Measurements from ENCODE around the gene DNAAF3. TPM values are rescaled to one million over a fixed set of nuclear protein-coding genes. Genes with fewer than 3 reads are reported as not detected.
A peak's percentile ranks its signal among the peaks of the same experiment; 100 is the strongest.

DNAAF3 gene
- total RNA-seq, 1 donor from 2014 or later, result 1.5 TPM

DNA sequence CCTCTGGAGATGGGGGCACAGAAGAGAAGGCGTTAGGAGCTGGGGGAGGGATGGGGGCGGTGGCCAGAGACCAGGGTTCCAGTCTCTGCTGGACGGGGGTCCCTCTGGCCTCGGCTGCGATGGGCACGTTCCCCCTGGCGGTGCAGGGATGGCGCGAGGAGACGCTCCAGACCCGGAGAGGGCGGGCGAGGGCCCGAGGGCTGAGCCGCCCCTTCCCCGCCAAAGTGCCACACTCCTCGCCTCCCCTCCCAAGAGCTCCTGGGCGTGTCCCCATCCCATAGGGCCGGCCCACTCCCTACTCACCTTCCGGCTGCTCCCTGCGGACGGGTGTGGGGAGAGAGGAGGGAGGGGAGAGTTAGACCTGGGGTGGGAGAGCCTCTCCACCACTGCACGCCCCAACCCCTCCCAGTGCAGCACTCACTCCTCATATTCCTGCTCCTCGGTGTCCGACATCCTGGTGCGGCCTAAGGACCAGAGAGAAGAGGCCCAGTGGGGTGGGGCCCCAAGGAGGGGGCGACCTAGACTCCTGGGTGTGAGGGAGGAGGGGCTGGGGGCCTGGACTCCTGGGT lies 19.6 kb downstream of the DNAAF3 start:
- H3K4me3 Mint-ChIP-seq (ENCODE audit: unreplicated experiment), result no peak overlapping the region
- H3K27me3 Mint-ChIP-seq (ENCODE audit: unreplicated experiment), result peaks cover 51% of the 10 kb centered on the region
- DNase-seq (ENCODE audit: extremely low spot score, unreplicated experiment), result no peak

GRCh38 chr19:55146078-55146704 lies 20.2 kb downstream of the DNAAF3 start:
- Mint-ChIP-seq H3K27ac (ENCODE audit: unreplicated experiment) (no peak overlapping the region), H3K4me1 (ENCODE audit: unreplicated experiment) (peaks cover 5% of the 10 kb centered on the region), H3K27me3 (ENCODE audit: unreplicated experiment) (peaks cover 53% of the 10 kb centered on the region), H3K4me3 (ENCODE audit: unreplicated experiment) (no peak overlapping the region), H3K9me3 (ENCODE audit: unreplicated experiment) (no peaks in the 10 kb centered on the region), H3K36me3 (ENCODE audit: unreplicated experiment) (no peaks in the 10 kb centered on the region)
- peak; percentile 53 for TF ChIP-seq CTCF (IDR thresholded peaks at IDR 0.05)
- no peak for DNase-seq (ENCODE audit: extremely low spot score, unreplicated experiment)

More for the DNA sequence above, 19.6 kb downstream of the DNAAF3 start:
- TF ChIP-seq CTCF (IDR thresholded peaks at IDR 0.05), result no peak
- Mint-ChIP-seq H3K36me3 (ENCODE audit: unreplicated experiment) (no peaks in the 10 kb centered on the region), H3K9me3 (ENCODE audit: unreplicated experiment) (no peaks in the 10 kb centered on the region), H3K27ac (ENCODE audit: unreplicated experiment) (no peak overlapping the region), H3K4me1 (ENCODE audit: unreplicated experiment) (peaks cover 2% of the 10 kb centered on the region)

GRCh38 chr19:55145232-55145631 lies 21.2 kb downstream of the DNAAF3 start:
- H3K27ac Mint-ChIP-seq (ENCODE audit: unreplicated experiment), result no peak overlapping the region
- H3K4me1 Mint-ChIP-seq (ENCODE audit: unreplicated experiment), result peaks cover 7% of the 10 kb centered on the region
- H3K36me3 Mint-ChIP-seq (ENCODE audit: unreplicated experiment), result no peaks in the 10 kb centered on the region
- H3K27me3 Mint-ChIP-seq (ENCODE audit: unreplicated experiment), result peaks cover 47% of the 10 kb centered on the region
- no peak for TF ChIP-seq CTCF (IDR thresholded peaks at IDR 0.05)
- no peak overlapping the region for H3K4me3 Mint-ChIP-seq (ENCODE audit: unreplicated experiment)
- DNase-seq (ENCODE audit: extremely low spot score, unreplicated experiment), result no peak
- H3K9me3 Mint-ChIP-seq (ENCODE audit: unreplicated experiment), result no peaks in the 10 kb centered on the region

- Mint-ChIP-seq H3K4me3 (ENCODE audit: unreplicated experiment) (no peak overlapping the region), H3K36me3 (ENCODE audit: unreplicated experiment) (no peaks in the 10 kb centered on the region), H3K9me3 (ENCODE audit: unreplicated experiment) (no peaks in the 10 kb centered on the region), H3K27ac (ENCODE audit: unreplicated experiment) (no peak overlapping the region), H3K4me1 (ENCODE audit: unreplicated experiment) (peaks cover 4% of the 10 kb centered on the region), H3K27me3 (ENCODE audit: unreplicated experiment) (peaks cover 31% of the 10 kb centered on the region)
- no peak for TF ChIP-seq CTCF (IDR thresholded peaks at IDR 0.05)
- no peak for DNase-seq (ENCODE audit: extremely low spot score, unreplicated experiment)
Measured at GRCh38 chr19:55141696-55142095, 24.7 kb downstream of the DNAAF3 start.

DNA sequence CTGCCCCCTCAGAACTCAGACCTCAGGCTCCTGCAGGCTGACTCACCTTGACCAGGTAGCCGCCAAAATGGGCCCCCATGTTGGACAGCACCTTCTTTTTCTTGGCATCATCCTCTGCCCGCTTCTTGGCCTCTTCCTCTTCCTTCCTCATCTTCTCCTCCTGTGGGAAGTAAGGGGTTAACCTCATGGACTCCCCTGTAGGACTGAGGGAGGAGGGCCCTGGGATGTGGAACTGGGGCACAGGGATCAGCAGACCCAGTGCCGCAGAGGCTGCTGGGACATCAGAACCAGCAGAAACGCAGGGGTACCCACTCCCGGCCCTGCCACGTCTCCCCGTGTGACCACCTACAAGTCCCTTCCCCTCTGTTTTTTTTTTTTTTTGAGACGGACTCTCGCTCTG lies 28.5 kb downstream of the DNAAF3 start:
- H3K36me3 Mint-ChIP-seq (ENCODE audit: unreplicated experiment), result no peaks in the 10 kb centered on the region
- H3K27me3 Mint-ChIP-seq (ENCODE audit: unreplicated experiment), result peaks cover 11% of the 10 kb centered on the region
- no peaks in the 10 kb centered on the region for H3K9me3 Mint-ChIP-seq (ENCODE audit: unreplicated experiment)
- H3K4me3 Mint-ChIP-seq (ENCODE audit: unreplicated experiment), result no peak overlapping the region
- H3K27ac Mint-ChIP-seq (ENCODE audit: unreplicated experiment), result no peak overlapping the region
- TF ChIP-seq CTCF (IDR thresholded peaks at IDR 0.05), result no peak
- DNase-seq (ENCODE audit: extremely low spot score, unreplicated experiment), result no peak
- H3K4me1 Mint-ChIP-seq (ENCODE audit: unreplicated experiment), result peaks cover 4% of the 10 kb centered on the region
